ENCODE results near the gene EVI5.
"Not testable (repeated sequence)": the region's sequence is repeated elsewhere in the genome, so short reads cannot be mapped to it uniquely, and the experiment has no call there.

GRCh38 chr1:92723713-92724112 lies 61.2 kb downstream of the EVI5 start:
- not testable (repeated sequence) for TF ChIP-seq CTCF (IDR thresholded peaks at IDR 0.05); NR2C2 (CRISPR knock-in tag; IDR thresholded peaks at IDR 0.05); ESRRA (CRISPR knock-in tag; IDR thresholded peaks at IDR 0.05; ENCODE audit: borderline replicate concordance); MAX (CRISPR knock-in tag; IDR thresholded peaks at IDR 0.05); RELA (CRISPR knock-in tag; IDR thresholded peaks at IDR 0.05; ENCODE audit: borderline replicate concordance); ZNF232 (CRISPR knock-in tag; IDR thresholded peaks at IDR 0.05); NFE2L1 (CRISPR knock-in tag; IDR thresholded peaks at IDR 0.05)
- TF ChIP-seq, protein P1, sequence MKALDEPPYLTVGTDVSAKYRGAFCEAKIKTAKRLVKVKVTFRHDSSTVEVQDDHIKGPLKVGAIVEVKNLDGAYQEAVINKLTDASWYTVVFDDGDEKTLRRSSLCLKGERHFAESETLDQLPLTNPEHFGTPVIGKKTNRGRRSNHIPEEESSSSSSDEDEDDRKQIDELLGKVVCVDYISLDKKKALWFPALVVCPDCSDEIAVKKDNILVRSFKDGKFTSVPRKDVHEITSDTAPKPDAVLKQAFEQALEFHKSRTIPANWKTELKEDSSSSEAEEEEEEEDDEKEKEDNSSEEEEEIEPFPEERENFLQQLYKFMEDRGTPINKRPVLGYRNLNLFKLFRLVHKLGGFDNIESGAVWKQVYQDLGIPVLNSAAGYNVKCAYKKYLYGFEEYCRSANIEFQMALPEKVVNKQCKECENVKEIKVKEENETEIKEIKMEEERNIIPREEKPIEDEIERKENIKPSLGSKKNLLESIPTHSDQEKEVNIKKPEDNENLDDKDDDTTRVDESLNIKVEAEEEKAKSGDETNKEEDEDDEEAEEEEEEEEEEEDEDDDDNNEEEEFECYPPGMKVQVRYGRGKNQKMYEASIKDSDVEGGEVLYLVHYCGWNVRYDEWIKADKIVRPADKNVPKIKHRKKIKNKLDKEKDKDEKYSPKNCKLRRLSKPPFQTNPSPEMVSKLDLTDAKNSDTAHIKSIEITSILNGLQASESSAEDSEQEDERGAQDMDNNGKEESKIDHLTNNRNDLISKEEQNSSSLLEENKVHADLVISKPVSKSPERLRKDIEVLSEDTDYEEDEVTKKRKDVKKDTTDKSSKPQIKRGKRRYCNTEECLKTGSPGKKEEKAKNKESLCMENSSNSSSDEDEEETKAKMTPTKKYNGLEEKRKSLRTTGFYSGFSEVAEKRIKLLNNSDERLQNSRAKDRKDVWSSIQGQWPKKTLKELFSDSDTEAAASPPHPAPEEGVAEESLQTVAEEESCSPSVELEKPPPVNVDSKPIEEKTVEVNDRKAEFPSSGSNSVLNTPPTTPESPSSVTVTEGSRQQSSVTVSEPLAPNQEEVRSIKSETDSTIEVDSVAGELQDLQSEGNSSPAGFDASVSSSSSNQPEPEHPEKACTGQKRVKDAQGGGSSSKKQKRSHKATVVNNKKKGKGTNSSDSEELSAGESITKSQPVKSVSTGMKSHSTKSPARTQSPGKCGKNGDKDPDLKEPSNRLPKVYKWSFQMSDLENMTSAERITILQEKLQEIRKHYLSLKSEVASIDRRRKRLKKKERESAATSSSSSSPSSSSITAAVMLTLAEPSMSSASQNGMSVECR (CRISPR knock-in tag; IDR thresholded peaks at IDR 0.05; ENCODE audit: borderline replicate concordance) = not testable (repeated sequence)
- TF ChIP-seq, protein P2, sequence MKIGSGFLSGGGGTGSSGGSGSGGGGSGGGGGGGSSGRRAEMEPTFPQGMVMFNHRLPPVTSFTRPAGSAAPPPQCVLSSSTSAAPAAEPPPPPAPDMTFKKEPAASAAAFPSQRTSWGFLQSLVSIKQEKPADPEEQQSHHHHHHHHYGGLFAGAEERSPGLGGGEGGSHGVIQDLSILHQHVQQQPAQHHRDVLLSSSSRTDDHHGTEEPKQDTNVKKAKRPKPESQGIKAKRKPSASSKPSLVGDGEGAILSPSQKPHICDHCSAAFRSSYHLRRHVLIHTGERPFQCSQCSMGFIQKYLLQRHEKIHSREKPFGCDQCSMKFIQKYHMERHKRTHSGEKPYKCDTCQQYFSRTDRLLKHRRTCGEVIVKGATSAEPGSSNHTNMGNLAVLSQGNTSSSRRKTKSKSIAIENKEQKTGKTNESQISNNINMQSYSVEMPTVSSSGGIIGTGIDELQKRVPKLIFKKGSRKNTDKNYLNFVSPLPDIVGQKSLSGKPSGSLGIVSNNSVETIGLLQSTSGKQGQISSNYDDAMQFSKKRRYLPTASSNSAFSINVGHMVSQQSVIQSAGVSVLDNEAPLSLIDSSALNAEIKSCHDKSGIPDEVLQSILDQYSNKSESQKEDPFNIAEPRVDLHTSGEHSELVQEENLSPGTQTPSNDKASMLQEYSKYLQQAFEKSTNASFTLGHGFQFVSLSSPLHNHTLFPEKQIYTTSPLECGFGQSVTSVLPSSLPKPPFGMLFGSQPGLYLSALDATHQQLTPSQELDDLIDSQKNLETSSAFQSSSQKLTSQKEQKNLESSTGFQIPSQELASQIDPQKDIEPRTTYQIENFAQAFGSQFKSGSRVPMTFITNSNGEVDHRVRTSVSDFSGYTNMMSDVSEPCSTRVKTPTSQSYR (CRISPR knock-in tag; IDR thresholded peaks at IDR 0.05) = not testable (repeated sequence)
